ENCODE measurements around the gene JAM2.

The JAM2 gene

GRCh38 chr21:25760677-25761076 lies 121.6 kb downstream of the JAM2 start:
- H3K36me3 ChIP-seq (ENCODE audit: control insufficient read depth, insufficient read depth, low read length) = no peaks in the 10 kb centered on the region
- TF ChIP-seq CTCF (IDR thresholded peaks at IDR 0.05) = no peak
- H3K4me3 ChIP-seq (ENCODE audit: low read depth, low read length) = no peak overlapping the region

GRCh38 chr21:25764065-25764464 lies 125.0 kb downstream of the JAM2 start:
- Histone ChIP-seq H3K4me3 (ENCODE audit: low read depth, low read length) (no peak overlapping the region), H3K36me3 (ENCODE audit: control insufficient read depth, insufficient read depth, low read length) (no peaks in the 10 kb centered on the region), H3K4me1 (no peaks in the 10 kb centered on the region), H3K79me2 (no peaks in the 10 kb centered on the region), H3K9ac (no peak overlapping the region), H2AFZ (no peak overlapping the region), H3K27me3 (ENCODE audit: control insufficient read depth, insufficient read depth, low read length) (no peaks in the 10 kb centered on the region), H3K9me3 (ENCODE audit: control insufficient read depth, low read length) (no peaks in the 10 kb centered on the region), H3K4me2 (ENCODE audit: low read length) (no peak overlapping the region), H3K27ac (no peak overlapping the region)
- no peak for TF ChIP-seq CTCF (IDR thresholded peaks at IDR 0.05)

More at GRCh38 chr21:25760677-25761076, 121.6 kb downstream of the JAM2 start:
- Histone ChIP-seq H3K4me1 (no peaks in the 10 kb centered on the region), H3K27me3 (ENCODE audit: control insufficient read depth, insufficient read depth, low read length) (no peaks in the 10 kb centered on the region), H3K79me2 (no peaks in the 10 kb centered on the region), H2AFZ (no peak overlapping the region), H3K9me3 (ENCODE audit: control insufficient read depth, low read length) (no peaks in the 10 kb centered on the region), H3K4me2 (ENCODE audit: low read length) (no peak overlapping the region), H3K27ac (no peak overlapping the region), H3K9ac (no peak overlapping the region)

Measured in parathyroid adenoma (tissue), 2 donors.